HG03175 (cell line): ENCODE measurements around the gene AP3B1.
"Not testable (repeated sequence)": the region's sequence is repeated elsewhere in the genome, so short reads cannot be mapped to it uniquely, and the experiment has no call there.

Source experiments
- ATAC-seq: cut with Tn5 transposase; IDR thresholded peaks from one replicate; pipeline ENCODE4 v1.9.1; 2021; ENCODE audit warnings: mild to moderate bottlenecking, moderate library complexity; ENCODE audit not compliant: unreplicated experiment

AP3B1 gene

GRCh38 chr5:78076351-78076750, 218.1 kb downstream of the AP3B1 start:
- ATAC-seq = no peak

DNA sequence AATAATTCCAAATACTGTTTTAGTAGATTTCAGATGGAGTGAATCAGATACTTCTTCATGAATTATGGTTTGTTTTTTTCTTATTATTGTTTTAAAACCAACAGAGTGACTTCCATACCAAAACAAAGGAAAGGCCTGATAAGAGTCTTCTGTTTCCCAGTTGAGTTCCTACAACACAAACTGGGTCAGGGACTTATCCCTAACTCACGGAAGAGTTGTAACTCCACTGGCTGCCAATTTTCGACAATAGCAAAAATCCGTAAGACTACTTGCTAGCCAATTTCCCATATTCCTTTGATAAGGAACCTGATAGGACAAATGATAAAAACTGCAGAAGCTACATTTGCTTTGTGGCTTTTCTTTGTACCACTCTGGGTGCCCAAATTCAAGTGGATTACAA, 219.2 kb downstream of the AP3B1 start:
- no peak for ATAC-seq

DNA sequence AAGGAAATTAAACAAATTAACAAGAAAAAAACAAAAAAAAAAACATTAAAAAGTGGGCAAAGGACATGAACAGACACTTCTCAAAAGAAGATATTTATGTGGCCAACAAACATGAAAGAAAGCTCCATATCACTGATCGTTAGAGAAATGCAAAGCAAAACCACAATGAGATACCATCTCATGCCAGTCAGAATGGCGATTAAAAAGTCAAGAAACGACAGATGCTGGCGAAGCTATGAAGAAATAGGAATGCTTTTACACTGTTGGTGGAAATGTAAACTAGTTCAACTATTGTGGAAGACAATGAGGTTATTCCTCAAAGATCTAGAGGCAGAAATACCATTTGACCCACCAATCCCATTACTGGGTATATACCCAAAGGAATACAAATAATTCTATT, 223.8 kb downstream of the AP3B1 start:
- ATAC-seq = not testable (repeated sequence)

- ATAC-seq = not testable (repeated sequence)
Measured at GRCh38 chr5:78067581-78067980, 226.9 kb downstream of the AP3B1 start.

GRCh38 chr5:78066722-78067121, 227.8 kb downstream of the AP3B1 start:
- not testable (repeated sequence) for ATAC-seq

- ATAC-seq = no peak
Measured at GRCh38 chr5:78065663-78066062, 228.8 kb downstream of the AP3B1 start.

GRCh38 chr5:78064941-78065472, 229.5 kb downstream of the AP3B1 start:
- no peak for ATAC-seq

GRCh38 chr5:78063495-78063894, 231.0 kb downstream of the AP3B1 start:
- ATAC-seq = no peak

DNA sequence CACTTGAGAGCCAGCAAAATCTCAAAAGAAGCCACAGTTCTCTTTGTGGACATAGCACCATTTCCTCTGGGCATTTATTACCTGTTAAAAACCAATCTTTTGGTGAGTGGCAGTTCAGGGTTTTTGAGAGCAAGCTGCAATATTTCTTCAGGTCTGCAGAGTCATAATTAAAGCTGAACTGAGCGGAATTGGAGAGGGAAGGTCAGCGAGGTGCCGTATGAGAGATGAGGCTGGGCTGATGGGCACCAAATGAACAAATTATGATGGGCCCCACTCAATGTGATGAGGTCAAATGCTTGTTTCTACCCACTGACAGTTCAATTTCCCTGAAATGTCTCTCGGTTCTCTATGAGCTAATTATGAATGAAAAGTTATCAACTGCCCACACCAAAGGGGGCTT, 231.9 kb downstream of the AP3B1 start:
- ATAC-seq = no peak

- ATAC-seq = no peak
Measured at GRCh38 chr5:78060421-78060820, 234.1 kb downstream of the AP3B1 start.

DNA sequence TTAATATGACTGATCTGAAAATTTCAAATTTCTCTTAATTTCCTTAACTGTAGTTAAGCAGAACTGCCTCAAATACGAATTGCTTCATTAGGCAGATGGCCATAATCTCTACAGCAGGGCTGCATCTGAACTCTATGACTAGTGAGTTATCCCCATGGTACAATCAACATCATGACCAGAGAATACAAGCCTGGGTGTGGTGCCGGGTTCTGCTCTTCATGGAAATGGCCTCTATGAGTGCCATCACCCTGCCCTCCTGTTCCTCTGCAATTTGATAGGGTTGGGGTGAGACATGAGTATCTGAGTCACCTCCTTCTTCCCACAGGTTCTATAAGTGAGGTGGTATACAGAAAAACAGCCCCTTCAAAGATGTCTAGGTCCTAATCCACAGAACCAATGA, 235.9 kb downstream of the AP3B1 start:
- no peak for ATAC-seq

DNA sequence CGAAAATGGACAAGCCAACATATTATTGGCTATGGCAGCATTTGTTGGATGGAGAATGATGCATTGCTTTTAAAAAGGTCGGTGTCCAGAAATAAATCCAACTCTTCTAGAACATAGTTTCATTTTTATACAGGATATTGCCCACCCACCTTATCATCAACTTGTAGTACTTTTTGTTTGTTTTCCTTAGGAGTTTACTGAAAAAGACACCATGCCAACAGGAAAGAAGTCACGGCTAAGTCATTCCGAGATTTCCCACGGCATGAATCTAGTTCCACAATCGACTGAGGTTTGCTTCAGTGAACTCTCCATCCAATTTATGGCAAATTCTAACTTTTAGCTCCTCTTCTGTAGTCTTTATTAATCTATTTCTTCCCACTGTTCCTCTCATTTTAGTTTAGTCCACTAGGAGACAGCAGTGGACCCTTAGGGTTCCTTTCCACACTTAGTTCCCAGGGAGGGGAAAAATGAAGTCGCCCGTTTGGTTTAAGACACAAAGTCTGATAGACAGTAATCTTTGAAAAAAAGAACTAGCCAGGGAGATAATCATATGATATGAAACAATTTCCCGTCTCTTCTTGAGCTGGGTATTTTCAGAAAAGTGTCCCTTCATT, 237.5 kb downstream of the AP3B1 start:
- no peak for ATAC-seq

- ATAC-seq = no peak
Measured at GRCh38 chr5:78056053-78056452, 238.4 kb downstream of the AP3B1 start.

DNA sequence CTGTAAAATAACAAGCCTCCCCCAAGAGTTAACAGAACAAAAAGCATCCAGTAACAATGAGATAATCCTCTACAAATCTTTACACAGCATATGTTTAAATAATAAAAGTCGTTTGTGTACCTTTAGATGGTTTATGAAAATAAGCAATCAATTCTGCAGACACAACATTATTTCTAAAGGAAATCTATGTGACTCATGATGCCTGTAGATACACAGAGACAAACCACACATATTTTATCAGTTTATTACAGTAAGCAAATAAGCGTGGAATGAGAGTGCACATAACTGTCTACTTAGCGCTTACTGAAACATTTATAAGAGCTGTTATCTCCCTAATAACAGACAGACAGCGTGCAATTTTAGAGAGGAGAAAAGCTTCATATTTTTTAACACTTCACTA, 243.6 kb downstream of the AP3B1 start:
- no peak for ATAC-seq

DNA sequence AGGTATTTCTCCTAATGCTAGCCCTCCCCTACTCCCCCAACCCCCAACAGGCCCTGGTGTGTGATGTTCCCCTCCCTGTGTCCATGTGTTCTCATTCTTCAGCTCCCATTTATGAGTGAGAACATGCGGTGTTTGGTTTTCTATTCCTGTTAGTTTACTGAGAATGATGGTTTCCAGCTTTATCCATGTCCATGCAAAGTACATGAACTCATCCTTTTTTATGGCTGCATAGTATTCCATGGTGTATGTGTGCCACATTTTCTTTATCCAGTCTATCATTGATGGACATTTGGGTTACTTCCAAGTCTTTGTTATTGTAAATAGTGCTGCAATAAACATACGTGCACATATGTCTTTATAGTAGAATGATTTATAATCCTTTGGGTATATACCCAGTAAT, 247.7 kb downstream of the AP3B1 start:
- not testable (repeated sequence) for ATAC-seq

DNA sequence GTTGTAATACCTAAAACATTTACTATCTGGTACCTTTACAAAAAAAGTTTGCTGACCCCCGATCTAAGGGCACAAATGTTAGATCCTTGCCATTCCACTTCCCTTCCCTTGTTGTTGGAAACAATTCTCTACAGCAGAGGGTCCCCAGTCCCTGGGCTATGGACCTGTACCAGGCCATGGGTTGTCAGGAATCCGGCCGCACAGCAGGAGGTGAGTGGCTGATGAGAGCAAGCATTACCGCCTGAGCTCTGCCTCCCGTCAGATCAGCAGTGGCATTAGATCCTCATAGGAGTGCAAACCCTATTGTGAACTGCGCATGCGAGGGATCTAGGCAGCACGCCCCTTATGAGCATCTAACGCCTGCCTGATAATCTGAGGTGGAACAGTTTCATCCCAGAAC, 248.5 kb downstream of the AP3B1 start:
- no peak for ATAC-seq

GRCh38 chr5:78041805-78042204, 252.7 kb downstream of the AP3B1 start:
- ATAC-seq = no peak

DNA sequence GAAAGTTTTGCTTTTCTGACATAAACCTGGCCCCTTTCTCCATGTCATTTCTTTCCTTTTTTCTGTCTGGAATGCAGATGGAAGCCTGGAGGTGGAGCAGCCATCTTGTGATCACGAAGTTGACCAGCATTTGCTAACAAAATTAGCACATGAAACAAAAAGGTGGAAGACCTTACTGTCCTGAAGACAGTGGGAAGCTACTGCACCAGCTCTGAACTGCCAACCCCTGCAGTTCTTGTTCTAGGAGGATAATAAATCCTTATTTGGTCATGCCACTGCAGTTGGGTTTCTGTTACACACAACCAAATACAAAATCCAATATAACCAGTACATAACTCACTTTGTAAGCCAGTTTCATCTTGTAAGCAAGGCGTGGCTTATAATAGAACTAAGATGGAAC, 269.0 kb downstream of the AP3B1 start:
- ATAC-seq = no peak

- no peak for ATAC-seq
Measured at GRCh38 chr5:78019744-78020143, 274.8 kb downstream of the AP3B1 start.

DNA sequence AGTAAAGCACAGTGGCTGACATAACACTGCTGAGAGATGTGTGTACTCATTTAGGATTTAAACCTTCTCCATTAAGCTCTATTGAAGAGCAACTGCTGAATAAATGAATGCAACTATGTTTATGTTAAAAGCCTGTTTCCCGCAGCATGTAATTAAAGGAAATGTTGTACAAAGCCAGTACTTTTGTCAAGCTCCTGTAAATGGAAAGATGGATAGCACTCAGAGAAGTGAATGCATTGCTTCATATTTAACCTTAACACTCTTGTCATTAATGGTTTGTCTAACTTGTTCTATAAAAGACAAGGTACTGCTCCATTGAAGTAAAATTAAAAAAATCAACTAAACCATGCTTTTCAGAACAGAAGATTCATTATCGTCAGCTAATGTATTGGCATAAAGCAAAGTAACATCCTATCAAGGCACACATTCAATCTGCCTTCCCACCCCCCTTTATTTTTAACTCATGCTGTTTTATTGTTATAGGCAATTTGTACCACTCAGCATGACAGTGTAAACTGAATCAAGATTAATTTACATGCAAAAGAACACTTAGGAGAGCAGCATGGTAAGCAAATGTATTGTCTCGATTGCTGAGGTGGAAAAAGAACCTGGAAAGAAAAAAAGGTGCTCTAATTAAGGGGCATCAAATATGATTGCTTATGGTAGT, 277.5 kb downstream of the AP3B1 start:
- ATAC-seq = no peak

DNA sequence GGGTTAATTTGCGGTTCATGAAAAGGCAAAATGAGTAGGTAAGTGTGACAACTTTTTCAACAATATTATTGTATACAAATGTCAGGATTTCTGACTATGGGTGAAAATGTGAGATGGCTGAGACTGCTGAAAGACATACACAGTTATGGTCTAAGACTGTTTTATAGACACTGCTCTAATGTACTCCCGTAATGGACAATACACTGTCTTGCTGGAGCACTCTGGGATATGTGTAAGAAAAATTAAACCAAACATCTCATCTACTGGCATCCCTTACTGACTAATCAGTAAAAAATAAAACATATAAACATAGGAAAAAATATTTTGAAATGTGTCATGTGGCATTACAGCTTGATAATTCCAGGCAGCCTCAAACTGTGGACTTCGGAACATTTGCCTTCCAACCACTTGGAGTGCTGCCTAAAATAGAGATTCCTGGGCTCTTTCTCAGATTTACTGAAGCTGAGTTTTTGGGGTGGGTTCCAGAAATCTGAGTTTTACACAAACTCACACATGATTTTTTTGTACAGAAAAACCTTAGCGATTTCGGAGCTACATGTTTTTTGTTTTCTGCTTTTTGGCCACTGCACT, 284.5 kb downstream of the AP3B1 start:
- ATAC-seq = no peak

GRCh38 chr5:78008356-78008967, 286.0 kb downstream of the AP3B1 start:
- ATAC-seq = no peak
